HepG2 (cell line): ENCODE measurements around the gene MGAT5. TPM values are rescaled to one million over a fixed set of nuclear protein-coding genes. Genes with fewer than 3 reads are reported as not detected.

Source experiments
- ARNTL ChIP-seq: sonication (generic); formaldehyde crosslinking; IDR thresholded peaks from 2 replicates; pipeline ENCODE4 v1.4.0; 2020; ENCODE audit warnings: mild to moderate bottlenecking, missing genetic modification reagents
- CAMTA2 ChIP-seq: sonication (generic); formaldehyde crosslinking; IDR thresholded peaks from 2 replicates; pipeline ENCODE4 v1.4.0; 2020; ENCODE audit warnings: mild to moderate bottlenecking, missing genetic modification reagents, borderline replicate concordance
- FOXP1 ChIP-seq, 2 experiments: fragments of 450-650 bp in 1 of 2; IDR thresholded peaks; 2 replicates each; pipeline ENCODE4 v1.6.1; 2017 to 2018; ENCODE audit warnings: antibody characterized with exemption in 1 of 2
- GZF1 ChIP-seq: sonication (generic); formaldehyde crosslinking; IDR thresholded peaks from 2 replicates; pipeline ENCODE4 v1.5.1; 2020; ENCODE audit warnings: mild to moderate bottlenecking, missing genetic modification reagents
- MAFG ChIP-seq: sonication (generic); formaldehyde crosslinking; IDR thresholded peaks from 2 replicates; pipeline ENCODE4 v1.5.1; 2020; ENCODE audit warnings: mild to moderate bottlenecking, missing genetic modification reagents
- MED13 ChIP-seq: sonication (generic); formaldehyde crosslinking; IDR thresholded peaks from 2 replicates; pipeline ENCODE4 v1.5.0; 2020; ENCODE audit warnings: missing genetic modification reagents
- NR2C2 ChIP-seq: sonication (generic); formaldehyde crosslinking; IDR thresholded peaks from 2 replicates; pipeline ENCODE4 v1.4.0; 2020; ENCODE audit warnings: missing genetic modification reagents, mild to moderate bottlenecking, moderate library complexity, borderline replicate concordance
- PCBP1 ChIP-seq: fragments of 200-400 bp; formaldehyde crosslinking; IDR thresholded peaks from 2 replicates; pipeline ENCODE4 v1.6.1; 2017; ENCODE audit warnings: mild to moderate bottlenecking, low read depth, low read length, borderline replicate concordance
- PRPF4 ChIP-seq: fragments of 200-400 bp; formaldehyde crosslinking; IDR thresholded peaks from 2 replicates; pipeline ENCODE4 v1.6.1; 2016; ENCODE audit warnings: low read length, low read depth; ENCODE audit not compliant: poor library complexity, severe bottlenecking
- RAD21 ChIP-seq: fragments of 450-650 bp; formaldehyde crosslinking; IDR thresholded peaks from 2 replicates; pipeline ENCODE4 v1.5.0; 2020; ENCODE audit warnings: mild to moderate bottlenecking
- RARA ChIP-seq: IDR thresholded peaks from 2 replicates; pipeline ENCODE4 v1.6.1; 2016; ENCODE audit warnings: missing genetic modification reagents, missing compliant biosample characterization
- TBP ChIP-seq: sonication (generic); formaldehyde crosslinking; IDR thresholded peaks from 2 replicates; pipeline ENCODE4 v1.5.0; 2020; ENCODE audit warnings: missing genetic modification reagents
- TEAD2 ChIP-seq: sonication (generic); formaldehyde crosslinking; IDR thresholded peaks from 2 replicates; pipeline ENCODE4 v1.9.0; 2021; ENCODE audit warnings: missing genetic modification reagents
- TSC22D2 ChIP-seq: sonication (generic); formaldehyde crosslinking; IDR thresholded peaks from 2 replicates; pipeline ENCODE4 v1.5.1; 2020; ENCODE audit warnings: missing genetic modification reagents, mild to moderate bottlenecking, borderline replicate concordance
- YY1 ChIP-seq: IDR thresholded peaks from 2 replicates; pipeline ENCODE4 v1.6.1; 2011; ENCODE audit warnings: low read length, low read depth, moderate library complexity, mild to moderate bottlenecking; ENCODE audit not compliant: insufficient read depth, insufficient replicate concordance
- ZBTB33 ChIP-seq: sonication (generic); formaldehyde crosslinking; IDR thresholded peaks from 2 replicates; pipeline ENCODE4 v1.4.0; 2020; ENCODE audit warnings: missing genetic modification reagents
- ZBTB38 ChIP-seq: sonication (generic); formaldehyde crosslinking; IDR thresholded peaks from 2 replicates; pipeline ENCODE4 v1.5.1; 2020; ENCODE audit warnings: mild to moderate bottlenecking, missing genetic modification reagents
- ZHX2 ChIP-seq, 2 experiments: sonication (generic) in 1 of 2; formaldehyde crosslinking in 1 of 2; IDR thresholded peaks; 2 replicates each; pipeline versions ENCODE4 v1.6.1 to v1.9.0; 2014 to 2022; ENCODE audit warnings: antibody characterized with exemption in 1 of 2, borderline replicate concordance in 1 of 2, inconsistent platforms in 1 of 2, low read depth in 1 of 2, missing genetic modification reagents in 1 of 2
- ZNF234 ChIP-seq: sonication (generic); formaldehyde crosslinking; conservative IDR thresholded peaks from 2 replicates; pipeline ENCODE4 v1.5.1; 2020; ENCODE audit warnings: mild to moderate bottlenecking, missing genetic modification reagents
- ZNF451 ChIP-seq: sonication (generic); formaldehyde crosslinking; IDR thresholded peaks from 2 replicates; pipeline ENCODE4 v1.5.0; 2020; ENCODE audit warnings: mild to moderate bottlenecking, missing genetic modification reagents
- ZNF510 ChIP-seq: sonication (generic); formaldehyde crosslinking; IDR thresholded peaks from 2 replicates; pipeline ENCODE4 v1.4.0; 2020; ENCODE audit warnings: low read depth, mild to moderate bottlenecking, missing genetic modification reagents
- ZNF530 ChIP-seq: sonication (generic); formaldehyde crosslinking; IDR thresholded peaks from 2 replicates; pipeline ENCODE4 v1.5.0; 2020; ENCODE audit warnings: low read depth, mild to moderate bottlenecking, missing genetic modification reagents
- polyA plus RNA-seq, 8 experiments: library from polyadenylated mRNA; depleted of rRNA in 3 of 8; stranded (reverse) in 7 of 8; unstranded in 1 of 8; fragments of >200 nt; fragmentation: Illumina TruSeq in 4 of 8; extraction: Trizol in 4 of 8; gene quantifications; 2 replicates each; pipeline versions ENCODE4 v1.2.1 to v1.2.3, GENCODE V29; 2011 to 2016; ENCODE audit warnings: low read depth in 4 of 8, missing spikeins in 1 of 8, mixed read lengths in 1 of 8; ENCODE audit not compliant: insufficient read depth in 1 of 8
- total RNA-seq, 5 experiments: library from RNA; depleted of rRNA; stranded (reverse); fragments of >200 nt; fragmentation: Illumina TruSeq; extraction: Trizol; gene quantifications; 2 replicates each; pipeline ENCODE4 v1.2.3, GENCODE V29; 2016; ENCODE audit warnings: low read depth in 1 of 5

MGAT5 gene
- total and polyA plus RNA-seq, 2 of the 13 experiments (the other 11 are each of a cell fraction or from before 2014, with no cell fraction given) = 33.1 to 60.2 TPM

- peak; percentile 37 for TF ChIP-seq YY1
- TF ChIP-seq GZF1 = no peak
- peak; percentile 94 for TF ChIP-seq RAD21 (CRISPR knock-in tag)
- peak; percentile 63 for TF ChIP-seq ZBTB38 (CRISPR knock-in tag)
- TF ChIP-seq TSC22D2 (CRISPR knock-in tag) = no peak
- no peak for TF ChIP-seq MAFG
- TF ChIP-seq ZHX2 (IDR thresholded peaks at IDR 0.05; ENCODE audit: low read depth) = 0 out of 2 replicates have a peak, but pooled peaks have one; percentile 60
- peak; percentile 41; the same call in 1 of the 2 replicates for TF ChIP-seq ZHX2 (CRISPR knock-in tag; IDR thresholded peaks at IDR 0.05; ENCODE audit: borderline replicate concordance)
- TF ChIP-seq ZNF451 = peak; percentile 37; the same call in 1 of the 2 replicates
- no peak for TF ChIP-seq ZNF234 (CRISPR knock-in tag)
- peak; percentile 97 for TF ChIP-seq MED13
- peak; percentile 98 for TF ChIP-seq FOXP1 (IDR thresholded peaks at IDR 0.05)
- TF ChIP-seq FOXP1 (CRISPR knock-in tag; IDR thresholded peaks at IDR 0.05) = peak; percentile 99
- TF ChIP-seq ZNF510 (CRISPR knock-in tag) = no peak
- peak; percentile 100 for TF ChIP-seq RARA (CRISPR knock-in tag)
- no peak; the same call in 1 of the 2 replicates for TF ChIP-seq ARNTL (CRISPR knock-in tag)
- TF ChIP-seq ZNF530 = no peak
- TF ChIP-seq TEAD2 (CRISPR knock-in tag) = no peak
- no peak; the same call in 1 of the 2 replicates for TF ChIP-seq CAMTA2
- TF ChIP-seq PCBP1 = no peak
- TF ChIP-seq PRPF4 = no peak
- peak; percentile 55; the same call in 1 of the 2 replicates for TF ChIP-seq ZBTB33
- TF ChIP-seq NR2C2 (CRISPR knock-in tag) = peak; percentile 88
- no peak for TF ChIP-seq TBP (CRISPR knock-in tag)
Observed at GRCh38 chr2:134411828-134412638, 158.2 kb downstream of the MGAT5 start (continued).
